Measurements from ENCODE around the gene MPV17L2. TPM values are rescaled to one million over a fixed set of nuclear protein-coding genes. Genes with fewer than 3 reads are reported as not detected.

Gene MPV17L2
- total RNA-seq, 1 experiment from 2014 or later: 12.9 TPM

DNA sequence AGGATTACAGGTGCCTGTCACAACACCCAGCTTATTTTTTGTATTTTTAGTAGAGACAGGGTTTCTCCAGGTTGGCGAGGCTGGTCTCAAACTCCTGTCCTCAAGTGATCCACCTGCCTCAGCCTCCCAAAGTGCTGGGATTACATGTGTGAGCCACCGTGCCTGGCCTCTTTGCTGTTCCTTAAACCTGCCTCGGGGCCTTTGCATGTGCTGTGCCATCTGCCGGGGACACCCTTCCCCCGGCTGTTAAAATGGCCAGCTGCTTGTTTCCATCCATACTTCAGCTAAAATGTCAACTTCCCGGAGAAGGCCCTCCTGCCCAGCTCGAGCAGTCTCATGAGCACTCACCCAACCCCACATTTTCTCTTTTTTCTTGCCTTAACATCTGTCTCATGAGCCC is 52.3 kb downstream of the MPV17L2 start:
- TF ChIP-seq, protein P1, sequence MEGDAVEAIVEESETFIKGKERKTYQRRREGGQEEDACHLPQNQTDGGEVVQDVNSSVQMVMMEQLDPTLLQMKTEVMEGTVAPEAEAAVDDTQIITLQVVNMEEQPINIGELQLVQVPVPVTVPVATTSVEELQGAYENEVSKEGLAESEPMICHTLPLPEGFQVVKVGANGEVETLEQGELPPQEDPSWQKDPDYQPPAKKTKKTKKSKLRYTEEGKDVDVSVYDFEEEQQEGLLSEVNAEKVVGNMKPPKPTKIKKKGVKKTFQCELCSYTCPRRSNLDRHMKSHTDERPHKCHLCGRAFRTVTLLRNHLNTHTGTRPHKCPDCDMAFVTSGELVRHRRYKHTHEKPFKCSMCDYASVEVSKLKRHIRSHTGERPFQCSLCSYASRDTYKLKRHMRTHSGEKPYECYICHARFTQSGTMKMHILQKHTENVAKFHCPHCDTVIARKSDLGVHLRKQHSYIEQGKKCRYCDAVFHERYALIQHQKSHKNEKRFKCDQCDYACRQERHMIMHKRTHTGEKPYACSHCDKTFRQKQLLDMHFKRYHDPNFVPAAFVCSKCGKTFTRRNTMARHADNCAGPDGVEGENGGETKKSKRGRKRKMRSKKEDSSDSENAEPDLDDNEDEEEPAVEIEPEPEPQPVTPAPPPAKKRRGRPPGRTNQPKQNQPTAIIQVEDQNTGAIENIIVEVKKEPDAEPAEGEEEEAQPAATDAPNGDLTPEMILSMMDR (IDR thresholded peaks at IDR 0.05; ENCODE audit: unreplicated experiment): no peak
- Mint-ChIP-seq H3K27ac (ENCODE audit: low read depth, unreplicated experiment) (no peak overlapping the region), H3K9me3 (ENCODE audit: unreplicated experiment) (no peaks in the 10 kb centered on the region), H3K4me3 (ENCODE audit: unreplicated experiment) (no peak overlapping the region), H3K36me3 (ENCODE audit: insufficient read depth, unreplicated experiment) (no peaks in the 10 kb centered on the region), H3K27me3 (ENCODE audit: insufficient read depth, unreplicated experiment) (peaks cover 20% of the 10 kb centered on the region), H3K4me1 (ENCODE audit: insufficient read depth, unreplicated experiment) (no peaks in the 10 kb centered on the region)
- intact Hi-C loops (cut with micrococcal nuclease): no loop called here
- DNase-seq (ENCODE audit: unreplicated experiment): no peak
- ChIA-PET CTCF (interaction anchor here (0.6 to 0.9 kb wide), 3 partner anchors 36 to 349 kb away, joined by 3 to 7 read pairs (median 4); no protein-coding TSS in a partner anchor), POLR2A (interaction anchor here (1.5 kb wide), 1 partner anchor 52 kb away, joined by 4 read pairs; the partner anchor contains the start of gene MPV17L2)
- no TSS peak for BruUV-seq (replicated peaks)

Other genes with a start within 250 kb of the MPV17L2 start
- not detected in 2 replicates for gene KCNN1, start 226.1 kb upstream of the MPV17L2 start, total RNA-seq (2022)
- 14.1 and 18.8 TPM in 2 replicates for gene ARRDC2, start 185.0 kb upstream of the MPV17L2 start, total RNA-seq (2022)
- gene IL12RB1, start 106.3 kb upstream of the MPV17L2 start, total RNA-seq (2022): not detected in 2 replicates
- 4.1 and 5.9 TPM in 2 replicates for gene MAST3, start 95.4 kb upstream of the MPV17L2 start, total RNA-seq (2022)
- 31.0 and 33.8 TPM in 2 replicates for gene PIK3R2, start 40.1 kb upstream of the MPV17L2 start, total RNA-seq (2022)
- 4.7 and 9.1 TPM in 2 replicates for gene IFI30, start 19.4 kb upstream of the MPV17L2 start, total RNA-seq (2022)
- gene RAB3A, start 10.8 kb downstream of the MPV17L2 start, total RNA-seq (2022): 0.68 and 0.81 TPM in 2 replicates
- 0.42 and 0.54 TPM in 2 replicates for gene PDE4C, start 33.2 kb downstream of the MPV17L2 start, total RNA-seq (2022)
- 0.26 and 0.42 TPM in 2 replicates for gene IQCN, start 81.2 kb downstream of the MPV17L2 start, total RNA-seq (2022)
- gene JUND, start 88.4 kb downstream of the MPV17L2 start, total RNA-seq (2022): 120 and 123 TPM in 2 replicates
- 172 and 193 TPM in 2 replicates for gene LSM4, start 129.9 kb downstream of the MPV17L2 start, total RNA-seq (2022)
- 6.5 and 11.9 TPM in 2 replicates for gene PGPEP1, start 147.4 kb downstream of the MPV17L2 start, total RNA-seq (2022)
- gene GDF15, start 192.9 kb downstream of the MPV17L2 start, total RNA-seq (2022): 193 and 288 TPM in 2 replicates
- gene LRRC25, start 204.4 kb downstream of the MPV17L2 start, total RNA-seq (2022): not detected in 2 replicates
- 22.3 and 26.3 TPM in 2 replicates for gene SSBP4, start 226.2 kb downstream of the MPV17L2 start, total RNA-seq (2022)
- gene ISYNA1, start 244.9 kb downstream of the MPV17L2 start, total RNA-seq (2022): 6.8 and 7.7 TPM in 2 replicates